Activated naive CD4-positive, alpha-beta T cell treated with Interleukin-2 at 50 U/mL for 16 hours (primary cell): Measurements from ENCODE around the gene PHGDH.
"Not testable (repeated sequence)": the region's sequence is repeated elsewhere in the genome, so short reads cannot be mapped to it uniquely, and the experiment has no call there.

Source experiments
- DNase-seq: peaks from one replicate; pipeline ENCODE4 v3.0.0-alpha.2; 2020

PHGDH gene

DNA sequence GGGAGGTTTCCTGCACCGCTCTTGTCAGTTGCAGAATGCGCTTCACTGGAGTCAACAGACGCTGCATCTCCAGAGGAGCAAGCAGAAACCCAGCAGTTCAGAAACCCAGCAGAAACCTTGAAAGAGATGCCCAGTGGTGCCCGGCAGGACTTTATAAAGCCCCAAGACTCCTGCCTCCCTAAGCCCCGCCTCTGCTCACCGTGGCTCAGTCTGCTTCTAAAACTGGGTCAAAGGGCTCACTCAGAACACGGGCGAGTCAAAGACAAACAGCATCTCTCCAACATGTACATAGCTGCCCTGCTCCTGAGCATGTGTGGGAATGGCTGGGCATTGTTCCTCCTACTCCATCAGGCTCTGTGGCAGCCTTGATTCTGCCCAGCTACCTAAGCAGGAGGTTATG is 57.0 kb downstream of the PHGDH start, which contains the start of gene HMGCS2:
TSS of gene HMGCS2 (minus strand) at position 128 of the 400 bp plus-strand sequence. CDS start at position 67, 61 bp downstream.
- DNase-seq, result no peak

DNA sequence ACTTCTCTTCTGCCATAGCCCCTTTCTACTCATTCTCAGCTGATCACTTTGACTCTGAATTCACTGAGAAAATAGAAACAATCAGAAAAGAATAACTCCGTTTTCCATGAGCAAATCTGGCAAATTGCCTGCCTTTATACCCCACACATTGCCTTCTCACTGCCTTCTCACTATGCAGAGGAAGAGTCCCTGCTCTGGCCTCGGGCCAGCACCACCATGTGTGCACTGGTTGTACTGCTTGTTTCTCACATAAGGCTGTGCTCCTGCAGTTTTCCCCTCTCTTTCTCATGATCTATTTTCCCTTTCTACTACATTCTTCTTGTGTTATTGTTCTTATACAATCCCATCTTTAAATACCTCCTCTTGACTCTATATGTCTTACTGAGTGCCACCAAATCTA is 59.3 kb downstream of the PHGDH start:
- DNase-seq, result no peak

DNA sequence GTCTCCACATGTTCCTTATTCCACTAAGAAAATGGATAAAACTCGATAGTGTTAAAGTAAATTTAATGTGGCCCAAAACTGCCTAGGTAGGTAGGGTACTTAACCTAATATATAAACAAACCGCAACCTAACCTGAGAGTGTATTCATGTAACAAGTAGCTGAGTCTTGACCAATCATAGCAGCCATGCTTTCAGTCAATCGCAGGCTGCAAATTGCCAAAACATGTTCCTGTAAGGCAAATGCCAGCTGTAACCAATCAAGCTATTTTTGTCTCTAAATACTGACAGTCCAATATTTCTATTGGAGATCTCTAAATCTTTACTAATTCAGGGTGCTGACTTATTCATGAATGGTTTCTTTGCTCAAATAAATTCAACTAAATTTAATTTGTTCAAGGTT is 60.0 kb downstream of the PHGDH start:
- DNase-seq, result no peak

DNA sequence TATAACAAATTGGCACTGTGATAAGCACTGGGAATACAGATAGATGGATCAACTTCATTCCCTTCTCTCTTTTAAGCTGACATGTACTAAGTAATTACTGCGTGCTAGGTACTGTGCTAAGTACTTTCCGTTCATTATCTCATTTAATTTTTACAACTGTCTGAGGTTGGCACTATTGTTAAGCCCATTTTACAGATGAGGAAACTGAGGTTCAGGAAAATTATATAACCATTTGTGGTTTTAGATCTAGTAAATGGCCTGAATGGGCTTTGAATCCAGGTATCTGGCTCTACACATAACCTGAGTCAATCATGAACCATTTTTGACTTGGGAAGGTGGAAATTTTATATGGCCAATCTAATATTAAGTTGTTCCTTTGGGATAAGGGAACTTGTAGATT is 60.6 kb downstream of the PHGDH start:
- no peak for DNase-seq

DNA sequence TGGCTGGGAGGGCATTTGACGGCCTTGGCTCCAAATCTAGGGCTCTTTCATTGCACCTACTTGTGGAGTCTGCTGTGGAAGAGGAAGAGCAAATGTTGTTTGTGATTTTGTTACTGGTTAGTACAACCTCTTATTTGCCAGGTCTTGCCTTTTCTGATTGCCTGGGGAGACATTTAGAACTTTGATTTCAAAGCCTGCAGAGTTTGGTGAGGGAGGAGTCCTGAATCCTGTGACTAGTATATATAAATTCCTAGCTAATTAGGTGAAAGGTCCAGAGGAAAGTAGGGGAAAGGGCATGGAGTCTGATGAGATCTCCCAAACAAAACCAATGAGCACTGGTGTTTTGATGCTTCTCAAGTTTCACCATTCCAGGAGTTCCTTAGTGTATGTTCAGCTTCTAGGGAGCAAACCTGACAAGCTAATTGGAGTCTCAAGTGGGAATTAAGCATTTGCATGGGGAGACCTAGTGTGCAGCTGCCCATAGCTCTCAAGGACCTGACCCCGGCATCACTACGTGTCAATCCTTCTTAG is 62.0 kb downstream of the PHGDH start:
- DNase-seq, result no peak

DNA sequence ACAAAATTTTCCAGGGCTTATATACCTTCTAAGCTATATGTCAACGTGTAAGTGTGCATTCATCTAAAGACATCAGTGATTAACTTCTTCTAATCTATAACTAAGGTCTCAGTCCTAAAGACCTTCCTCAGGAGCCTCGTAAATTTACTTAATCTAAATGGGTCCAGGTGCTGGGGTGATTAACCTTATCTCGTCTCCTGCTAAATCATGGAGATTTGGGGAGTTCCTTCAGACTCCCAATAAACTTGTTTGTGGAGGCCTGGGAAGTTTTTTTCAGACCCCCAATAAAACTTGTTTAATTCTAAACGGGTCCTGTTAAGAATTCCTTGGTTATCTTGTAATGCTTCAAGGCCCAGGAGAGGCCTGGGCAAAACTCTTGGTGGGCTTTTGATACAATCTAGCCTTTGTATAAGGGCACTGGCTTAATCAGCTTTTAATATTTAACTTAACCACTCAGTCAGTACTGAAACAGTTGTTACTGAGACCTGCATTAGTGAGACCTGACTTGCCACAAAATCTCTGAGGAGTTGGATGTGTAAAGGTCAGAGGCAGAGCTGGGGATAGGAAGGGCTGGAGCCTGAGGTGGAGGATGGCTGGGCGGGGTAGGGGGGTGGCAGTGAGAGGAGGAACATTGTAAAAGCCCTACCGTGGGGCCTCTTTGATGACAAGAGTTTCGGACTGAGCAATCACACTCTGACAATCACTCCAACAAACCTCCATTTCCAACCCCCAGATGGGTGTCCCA is 63.2 kb downstream of the PHGDH start:
- no peak for DNase-seq

DNA sequence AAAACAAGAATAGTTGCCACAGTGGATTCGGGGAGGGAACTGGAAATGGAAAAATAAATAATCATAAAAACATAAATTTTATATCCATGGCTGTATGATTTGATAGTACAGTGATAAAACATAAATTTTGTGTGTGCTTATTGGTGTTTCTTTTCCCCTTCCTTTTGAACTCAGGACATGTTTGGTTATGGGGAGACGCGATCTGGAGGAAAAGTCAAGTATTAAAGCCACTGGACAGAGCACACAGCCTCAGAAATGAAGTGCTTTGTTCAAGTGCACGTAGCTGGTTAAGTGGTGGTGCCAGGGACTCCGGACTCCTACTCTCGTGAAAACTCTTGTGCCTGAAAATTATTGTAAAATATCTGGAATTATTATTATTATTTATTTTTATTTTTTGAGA is 66.6 kb downstream of the PHGDH start:
- DNase-seq, result no peak

DNA sequence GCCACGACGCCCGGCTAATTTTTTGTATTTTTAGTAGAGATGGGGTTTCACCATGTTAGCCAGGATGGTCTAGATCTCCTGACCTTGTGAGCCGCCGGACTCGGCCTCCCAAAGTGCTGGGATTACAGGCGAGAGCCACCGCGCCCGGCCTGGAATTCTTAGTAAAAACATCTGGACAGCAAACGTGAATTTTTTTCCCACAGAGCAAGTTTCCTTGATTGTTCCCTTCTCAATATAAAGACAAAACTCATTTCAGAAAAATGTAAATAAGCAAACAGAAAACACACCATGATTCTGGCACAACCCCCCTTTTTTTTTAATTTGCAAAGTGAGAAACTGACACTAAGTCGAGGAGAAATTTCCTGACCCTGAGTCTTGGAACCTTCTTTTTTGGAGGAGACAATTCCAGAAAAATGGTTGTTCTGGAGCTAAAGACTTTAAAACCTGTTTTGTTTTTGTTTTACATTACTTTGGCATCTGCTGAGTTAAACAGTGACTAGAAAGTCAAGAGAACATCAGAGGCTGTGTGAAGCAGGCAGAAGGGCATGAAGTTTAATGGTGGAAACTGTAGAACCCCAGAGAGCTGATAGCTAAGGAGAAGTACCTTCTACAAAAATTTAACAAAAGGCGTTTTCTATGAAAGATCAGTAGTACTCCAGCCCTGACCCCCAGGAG is 67.3 kb downstream of the PHGDH start:
- no peak for DNase-seq

DNA sequence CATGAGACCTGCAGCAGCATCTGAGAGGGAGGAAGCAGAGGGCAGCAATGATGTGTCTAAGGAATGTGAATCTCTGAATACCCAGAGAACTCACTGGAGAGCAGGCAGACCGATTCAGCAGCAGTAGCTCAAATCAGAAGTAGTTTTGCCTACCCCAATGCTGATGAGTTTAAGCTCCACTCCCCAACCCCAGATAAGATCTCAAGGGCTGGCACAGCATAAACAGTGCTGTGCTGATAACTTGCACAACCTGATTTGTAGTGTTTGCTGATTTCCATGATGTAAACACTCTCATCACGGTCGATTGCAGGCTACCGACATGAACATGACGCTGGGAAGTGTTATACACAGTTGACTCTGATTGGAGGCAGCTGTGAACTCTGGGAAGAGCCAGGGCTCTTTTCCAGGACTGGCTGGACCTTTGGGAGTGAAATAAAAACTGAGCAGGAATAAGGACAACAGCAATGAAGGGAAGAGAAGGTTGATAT is 68.2 kb downstream of the PHGDH start:
- no peak for DNase-seq

DNA sequence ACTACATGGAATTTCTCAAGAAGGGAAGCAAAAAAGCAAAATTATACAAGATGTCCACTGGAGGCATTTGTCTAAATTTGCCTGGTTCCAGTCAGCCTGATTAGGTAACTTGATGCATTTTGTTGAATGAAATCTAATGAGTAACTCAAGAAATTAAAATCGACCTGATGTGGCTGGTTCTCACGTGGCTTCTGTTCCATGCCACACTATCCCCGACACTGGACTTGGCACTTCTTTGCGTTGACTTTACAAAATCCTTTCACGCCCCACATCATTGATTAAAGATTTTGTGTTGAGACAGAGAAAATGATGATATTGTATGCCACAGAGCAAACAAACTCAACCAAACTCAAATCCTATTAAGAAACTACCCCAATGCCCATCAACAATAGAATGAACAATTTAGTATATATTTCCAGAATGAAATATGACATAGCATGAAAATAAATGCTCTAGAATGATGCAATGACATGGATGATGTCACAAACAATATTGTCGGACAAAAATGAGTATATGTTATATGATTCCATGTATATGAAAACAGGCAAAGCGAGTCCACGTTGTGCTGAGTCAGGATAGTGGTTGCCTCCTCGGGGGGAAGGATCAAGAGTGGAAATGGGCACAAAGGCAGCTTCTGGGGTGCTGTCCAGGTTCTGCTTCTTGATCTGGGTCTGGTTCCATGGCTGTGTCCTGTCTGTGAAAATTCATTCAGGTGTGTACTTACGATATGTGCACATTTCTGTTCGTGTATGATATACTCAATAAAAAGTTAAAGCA is 69.9 kb downstream of the PHGDH start:
- no peak for DNase-seq

DNA sequence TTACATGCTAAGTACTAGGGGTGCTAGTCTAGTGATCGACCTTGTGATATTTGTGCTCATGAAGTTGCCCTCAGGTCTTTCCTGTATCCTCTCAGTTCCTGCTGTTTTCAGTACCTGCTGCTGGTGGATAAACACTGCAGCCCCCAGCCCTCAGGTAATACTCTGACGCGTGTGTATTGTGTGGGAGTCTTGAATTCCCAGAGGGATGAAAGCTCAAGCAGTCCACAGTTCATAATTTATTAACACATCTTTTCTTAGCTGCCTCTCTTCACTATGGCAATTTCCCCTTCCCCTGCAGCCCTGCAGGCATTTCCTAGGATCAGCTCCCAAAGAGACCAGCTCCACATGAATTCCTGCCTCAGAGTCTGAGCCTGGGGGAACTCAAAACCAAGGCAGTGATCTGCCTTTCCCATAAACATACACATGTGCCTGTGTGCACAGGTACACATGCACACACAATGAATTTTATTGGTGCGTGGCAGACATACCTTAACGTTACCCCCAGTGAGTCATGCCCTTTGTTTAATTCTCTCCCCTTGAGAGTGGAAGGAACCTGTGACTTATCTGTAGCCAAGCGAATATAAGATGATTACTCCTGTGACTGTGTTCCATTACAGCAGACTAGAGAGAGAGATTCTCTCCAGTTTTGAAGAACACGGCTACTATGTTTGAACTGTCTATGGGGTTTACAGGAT is 71.0 kb downstream of the PHGDH start:
- no peak for DNase-seq

DNA sequence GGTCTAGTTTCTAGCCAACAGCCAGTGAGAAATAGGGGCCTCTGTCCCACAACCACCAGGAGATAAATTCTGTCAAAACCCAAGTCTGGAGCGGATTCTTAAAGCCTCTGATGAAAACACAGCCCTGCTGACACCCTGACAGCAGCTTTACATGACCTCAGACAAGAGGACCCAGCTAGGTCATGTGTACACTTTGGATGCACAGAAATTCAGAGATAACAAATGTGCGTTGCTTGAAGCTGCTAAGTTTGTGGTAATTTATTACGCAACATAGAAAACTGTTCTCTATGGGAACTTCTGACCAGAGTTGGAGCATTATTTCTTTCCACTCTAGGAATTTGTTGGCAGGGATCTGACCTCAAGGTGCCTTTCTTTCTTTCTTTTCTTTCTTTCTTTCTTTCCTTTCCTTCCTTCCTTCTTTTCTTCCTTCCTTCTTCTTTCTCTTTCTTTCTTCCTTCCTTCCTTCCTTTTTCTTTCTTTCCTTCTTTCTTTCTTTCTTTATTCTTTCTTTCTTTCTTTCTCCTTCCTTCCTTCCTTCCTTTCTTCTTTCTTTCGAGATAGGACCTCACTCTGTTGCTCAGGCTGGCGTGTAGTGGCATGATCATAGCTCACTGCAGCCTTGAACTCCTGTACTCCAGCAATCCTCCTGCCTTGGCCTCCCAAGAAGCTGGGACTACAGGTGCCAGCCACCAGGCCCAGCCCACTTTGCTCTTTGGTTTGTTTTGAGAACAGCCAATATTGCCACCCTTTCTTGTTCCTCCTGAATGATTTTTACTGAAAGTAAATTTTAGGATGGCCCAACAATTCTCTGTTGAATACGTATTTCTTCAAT is 71.8 kb downstream of the PHGDH start:
- no peak for DNase-seq

DNA sequence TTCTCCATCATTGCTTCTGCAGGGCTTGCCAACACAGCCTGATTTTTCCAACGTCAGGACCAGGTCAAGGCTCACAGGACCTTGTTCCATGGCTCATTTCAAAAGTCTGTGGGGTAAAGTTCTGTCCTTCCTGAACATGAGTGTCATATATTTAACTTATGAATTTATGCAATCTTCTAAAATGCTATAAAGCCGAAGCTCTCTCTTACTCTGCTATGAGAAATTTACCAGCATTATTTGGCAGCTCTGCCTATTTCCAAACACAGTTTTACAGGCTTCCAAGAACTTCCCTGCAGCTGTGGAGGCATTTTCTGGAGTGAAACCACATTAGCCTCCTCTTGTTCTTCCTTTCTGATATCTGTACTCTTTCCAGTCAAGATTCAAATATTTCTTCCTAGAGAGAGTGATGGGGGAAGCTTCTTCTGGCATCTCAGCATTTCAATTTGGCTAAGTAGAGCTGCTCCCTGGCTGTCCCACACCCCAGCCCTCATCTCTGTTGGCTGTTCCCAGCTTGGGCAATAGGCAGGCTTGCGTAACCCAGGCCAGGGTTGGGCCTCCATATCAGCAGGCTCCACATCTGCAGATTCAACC is 72.6 kb downstream of the PHGDH start:
- no peak for DNase-seq

DNA sequence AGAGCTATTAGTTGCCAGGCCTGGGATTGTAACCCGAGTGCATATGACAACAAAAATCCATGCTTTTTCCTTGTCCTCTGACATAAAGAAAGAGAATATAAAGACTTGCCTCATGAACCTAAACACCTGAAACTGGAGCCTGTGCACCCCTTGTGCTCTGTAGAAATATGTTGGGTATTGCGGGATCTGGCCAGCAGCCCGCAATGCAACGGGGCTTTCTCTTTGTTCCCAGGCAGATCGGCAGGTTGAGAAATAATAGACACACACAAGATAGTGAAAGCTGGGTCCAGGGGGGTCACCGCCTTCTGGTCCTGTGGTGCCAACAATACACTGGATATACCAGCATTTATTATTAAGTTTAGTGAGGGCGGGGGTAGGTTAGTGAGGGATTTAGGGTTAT is 74.3 kb downstream of the PHGDH start:
- not testable (repeated sequence) for DNase-seq

DNA sequence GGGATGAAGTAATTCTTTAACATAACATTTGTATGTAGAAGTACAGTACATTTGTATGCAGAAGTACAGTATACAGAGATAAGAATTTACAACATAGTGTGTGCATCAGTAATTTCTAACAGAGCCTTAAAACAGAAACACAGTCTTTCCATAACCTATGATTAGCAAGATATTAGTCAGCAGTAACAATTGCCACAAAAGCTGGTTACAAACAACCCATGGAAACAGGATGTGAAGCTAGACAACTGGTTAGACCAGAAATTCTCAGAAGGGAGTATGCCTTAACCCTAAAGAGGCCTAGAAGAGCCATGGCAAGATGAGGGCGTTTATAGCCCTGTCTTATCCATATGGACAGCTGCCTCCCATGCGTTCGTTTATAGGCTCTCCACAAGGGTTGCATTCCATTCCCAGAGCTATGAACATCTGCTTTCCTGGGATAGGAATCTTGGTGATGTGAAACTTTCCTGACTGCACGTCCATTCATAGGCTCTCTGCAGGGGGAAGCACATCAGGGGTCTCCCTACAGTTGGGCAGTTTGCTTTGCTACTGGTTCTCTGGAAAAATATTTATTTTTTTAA is 74.8 kb downstream of the PHGDH start:
- DNase-seq, result not testable (repeated sequence)

DNA sequence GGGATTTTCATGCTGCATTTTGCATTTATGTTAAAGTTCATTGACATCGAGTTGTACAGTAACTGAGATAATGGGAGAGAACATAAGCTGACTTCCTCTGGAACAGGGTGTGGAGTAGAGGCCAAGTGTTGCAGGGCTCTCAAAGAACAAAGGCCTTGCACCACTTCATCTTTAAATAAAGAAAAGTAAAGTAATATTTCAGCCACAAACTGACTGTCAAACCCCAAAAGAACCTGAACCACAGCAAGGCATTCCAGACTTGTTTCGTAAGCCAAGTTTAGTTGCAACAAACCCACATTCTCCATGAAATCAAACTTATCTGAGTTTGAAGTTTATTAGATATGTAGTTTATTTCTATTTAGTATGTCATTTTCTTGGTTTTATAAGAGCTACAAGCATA is 76.0 kb downstream of the PHGDH start:
- no peak for DNase-seq

DNA sequence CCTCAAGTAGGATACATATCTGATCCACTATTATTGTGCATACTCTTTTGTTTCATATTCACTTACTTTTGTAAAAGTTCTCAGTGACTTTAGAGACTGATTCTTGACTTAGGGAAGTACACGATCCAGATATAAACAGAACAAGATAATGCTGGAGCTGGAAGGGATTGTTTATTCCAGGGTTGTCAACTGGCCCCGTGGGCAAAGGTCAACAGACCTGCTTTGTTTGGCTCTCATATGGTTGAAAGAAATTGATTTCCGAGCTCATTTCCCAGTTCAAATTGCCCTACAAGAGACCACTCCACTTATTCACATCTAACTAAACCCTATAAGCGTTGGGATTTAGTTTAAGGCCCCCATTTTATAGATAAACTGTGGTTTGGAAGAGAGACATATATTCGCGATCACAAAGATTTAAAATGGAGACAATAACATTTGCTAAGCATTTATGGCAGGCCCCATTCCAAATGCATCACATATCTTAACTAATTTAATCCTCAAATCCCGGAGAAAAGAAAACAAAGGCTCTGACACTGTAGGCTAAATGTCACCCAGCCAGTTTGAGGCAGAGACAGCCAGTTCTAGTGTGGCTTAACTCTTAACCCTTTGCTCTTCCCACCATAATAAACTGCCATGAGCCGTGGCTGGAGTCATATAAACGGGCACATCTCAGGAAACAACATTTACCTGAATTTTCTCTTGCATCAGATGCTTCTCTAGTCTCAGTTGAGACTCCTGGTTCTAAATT is 78.9 kb downstream of the PHGDH start:
- no peak for DNase-seq

DNA sequence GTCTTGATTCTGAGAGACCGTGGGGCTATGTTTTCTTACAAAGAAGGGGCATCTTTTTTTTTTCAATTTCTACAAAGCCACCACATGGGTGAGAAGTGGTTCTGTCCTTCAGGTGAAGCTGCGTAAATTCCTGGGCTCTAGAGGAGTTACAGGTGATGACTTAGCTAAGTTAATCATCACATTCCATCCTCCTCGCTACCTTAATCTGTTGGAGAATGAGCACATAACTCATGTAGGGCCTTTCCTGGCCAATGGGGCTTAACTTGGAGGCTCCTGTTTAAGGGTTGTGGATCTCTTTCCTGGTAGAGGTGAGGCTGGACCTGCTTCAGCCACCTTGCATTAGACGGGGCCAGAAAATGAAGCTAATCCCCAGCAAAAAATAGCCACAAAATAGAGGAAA is 79.6 kb downstream of the PHGDH start:
- no peak for DNase-seq
